H1 (cell line): ENCODE measurements around the gene VSIG2. TPM values are rescaled to one million over a fixed set of nuclear protein-coding genes. Genes with fewer than 3 reads are reported as not detected.
A peak's percentile ranks its signal among the peaks of the same experiment; 100 is the strongest.

ENCODE experiments used
- CTCF ChIA-PET: fragments of 300-600 bp; sonication (Branson Sonifier 250); formaldehyde crosslinking; loops from one replicate; lab custom pipeline; 2021; ENCODE audit not compliant: partially characterized antibody; lab: Charles Lee
- POLR2A ChIA-PET: fragments of 300-600 bp; sonication (Branson Sonifier 250); formaldehyde crosslinking; loops from one replicate; lab custom pipeline; 2021; ENCODE audit warnings: inconsistent platforms; ENCODE audit not compliant: partially characterized antibody; lab: Charles Lee
- DNase-seq, 2 experiments: peaks; one replicate each; pipeline versions ENCODE4 v3.0.0 to v3.0.0-alpha.2; 2010 to 2022; ENCODE audit warnings: low spot score in 2 of 2, low read depth in 1 of 2, mixed read lengths in 1 of 2
- FAIRE-seq: peaks from 2 replicates; lab custom pipeline; 2011; peaks lifted over from hg19 to GRCh38; lab: Jason Lieb, UNC
- H2AFZ ChIP-seq: 2 replicates; pipeline ENCODE4 v1.8.1; 2012; ENCODE audit warnings: low read length, inconsistent platforms
- H2AK5ac ChIP-seq: 2 replicates; pipeline ENCODE4 v1.6.1; 2013; ENCODE audit warnings: low read depth, low read length
- H2BK120ac ChIP-seq: replicated peaks from 2 replicates; pipeline ENCODE3; 2013; ENCODE audit warnings: low read depth, low read length, inconsistent platforms
- H2BK12ac ChIP-seq: 2 replicates; pipeline ENCODE4 v1.6.1; 2013; ENCODE audit warnings: low read depth, low read length
- H2BK15ac ChIP-seq: 2 replicates; pipeline ENCODE4 v1.6.1; 2013; ENCODE audit warnings: low read length
- H2BK20ac ChIP-seq: 2 replicates; pipeline ENCODE4 v1.6.1; 2013; ENCODE audit warnings: low read length
- H2BK5ac ChIP-seq: 2 replicates; pipeline ENCODE4 v1.6.1; 2013; ENCODE audit warnings: low read depth, low read length
- H3K14ac ChIP-seq: 2 replicates; pipeline ENCODE4 v1.6.1; 2013; ENCODE audit warnings: inconsistent platforms; ENCODE audit not compliant: insufficient read length
- H3K18ac ChIP-seq: 2 replicates; pipeline ENCODE4 v1.6.1; 2013; ENCODE audit warnings: low read length; ENCODE audit errors: extremely low read depth
- H3K23ac ChIP-seq: 2 replicates; pipeline ENCODE4 v1.6.1; 2013; ENCODE audit warnings: inconsistent platforms; ENCODE audit not compliant: insufficient read length
- H3K23me2 ChIP-seq: 2 replicates; pipeline ENCODE4 v1.6.1; 2013; ENCODE audit warnings: low read depth, low read length
- H3K27ac ChIP-seq: 2 replicates; pipeline ENCODE4 v1.6.1; 2011; ENCODE audit warnings: low read depth, low read length, inconsistent platforms
- H3K27me3 ChIP-seq, 4 experiments: replicated peaks in 1 of 4; 1 replicate in 1 of 4; 2 replicates in 3 of 4; pipeline versions ENCODE4 v1.6.1 to v1.8.1; 2011 to 2013; ENCODE audit warnings: low read length in 3 of 4, mild to moderate bottlenecking in 3 of 4, inconsistent platforms in 2 of 4, mixed read lengths in 2 of 4, moderate library complexity in 1 of 4; ENCODE audit not compliant: control insufficient read depth in 3 of 4, insufficient read depth in 3 of 4; ENCODE audit errors: extremely low read depth in 1 of 4
- H3K36me3 ChIP-seq, 4 experiments: 2 replicates each; pipeline versions ENCODE4 v1.6.1 to v1.8.1; 2011 to 2013; ENCODE audit warnings: mild to moderate bottlenecking in 4 of 4, low read length in 3 of 4, moderate library complexity in 2 of 4, control low read depth in 1 of 4, inconsistent platforms in 1 of 4; ENCODE audit not compliant: insufficient read depth in 4 of 4, control insufficient read depth in 2 of 4
- H3K4ac ChIP-seq: replicated peaks from 2 replicates; pipeline ENCODE3; 2013; ENCODE audit warnings: low read length, low read depth, mixed read lengths, inconsistent platforms; ENCODE audit not compliant: insufficient read length
- H3K4me1 ChIP-seq, 4 experiments: replicated peaks in 1 of 4; 1 replicate in 1 of 4; 2 replicates in 3 of 4; pipeline versions ENCODE4 v1.6.1 to v1.8.1; 2011 to 2013; ENCODE audit warnings: low read length in 3 of 4, inconsistent platforms in 2 of 4, mixed read lengths in 1 of 4; ENCODE audit not compliant: insufficient read depth in 4 of 4, control insufficient read depth in 3 of 4
- H3K4me2 ChIP-seq, 2 experiments: 2 replicates each; pipeline versions ENCODE4 v1.6.1 to v1.8.1; 2011 to 2013; ENCODE audit warnings: low read depth in 2 of 2, low read length in 2 of 2, control low read depth in 1 of 2, inconsistent platforms in 1 of 2, mild to moderate bottlenecking in 1 of 2; ENCODE audit not compliant: insufficient read depth in 1 of 2
- H3K4me3 ChIP-seq, 4 experiments: fragments of 200-600, 300-600 bp in 1 of 4; sonication (generic), shearing (Covaris generic), sonication (Bioruptor Twin) in 1 of 4; 2 replicates each; pipeline versions ENCODE4 v1.5.1 to v1.8.1; 2011 to 2016; ENCODE audit warnings: low read length in 4 of 4, low read depth in 3 of 4, control low read depth in 2 of 4, inconsistent platforms in 2 of 4, mild to moderate bottlenecking in 2 of 4, mixed read lengths in 1 of 4, moderate library complexity in 1 of 4; ENCODE audit not compliant: insufficient read depth in 2 of 4; ENCODE audit errors: extremely low read depth in 1 of 4
- H3K56ac ChIP-seq: replicated peaks from 2 replicates; pipeline ENCODE3; 2013; ENCODE audit warnings: low read depth, mild to moderate bottlenecking, mixed read lengths, low read length, inconsistent platforms; ENCODE audit not compliant: insufficient read length
- H3K79me1 ChIP-seq: 2 replicates; pipeline ENCODE4 v1.6.1; 2013; ENCODE audit warnings: low read depth, low read length, control low read depth
- H3K79me2 ChIP-seq, 2 experiments: 2 replicates each; pipeline versions ENCODE4 v1.6.1 to v1.8.1; 2012 to 2013; ENCODE audit warnings: low read length in 2 of 2, mild to moderate bottlenecking in 2 of 2, inconsistent platforms in 1 of 2; ENCODE audit not compliant: insufficient read depth in 2 of 2, control insufficient read depth in 1 of 2
- H3K9ac ChIP-seq, 4 experiments: replicated peaks in 1 of 4; 1 replicate in 1 of 4; 2 replicates in 3 of 4; pipeline versions ENCODE4 v1.6.1 to v1.8.1; 2011 to 2013; ENCODE audit warnings: low read depth in 3 of 4, low read length in 3 of 4, control low read depth in 2 of 4, mild to moderate bottlenecking in 2 of 4, moderate library complexity in 2 of 4, inconsistent platforms in 1 of 4; ENCODE audit errors: extremely low read depth in 1 of 4
- H3K9me3 ChIP-seq, 2 experiments: 2 replicates each; pipeline versions ENCODE4 v1.6.1 to v1.8.1; 2012 to 2013; ENCODE audit warnings: mild to moderate bottlenecking in 2 of 2, moderate library complexity in 2 of 2, control low read depth in 1 of 2, inconsistent platforms in 1 of 2, low read depth in 1 of 2, low read length in 1 of 2, mixed read lengths in 1 of 2; ENCODE audit not compliant: insufficient read depth in 2 of 2
- H4K20me1 ChIP-seq, 2 experiments: replicated peaks in 1 of 2; 2 replicates each; pipeline versions ENCODE3 to v1.8.1; 2011 to 2013; ENCODE audit warnings: inconsistent platforms in 2 of 2, low read length in 2 of 2, mild to moderate bottlenecking in 1 of 2; ENCODE audit not compliant: insufficient read depth in 2 of 2, control insufficient read depth in 1 of 2
- H4K5ac ChIP-seq: 2 replicates; pipeline ENCODE4 v1.6.1; 2013; ENCODE audit warnings: low read length, low read depth, mixed read lengths, inconsistent platforms; ENCODE audit not compliant: insufficient read length
- H4K8ac ChIP-seq: 2 replicates; pipeline ENCODE4 v1.8.0; 2013; ENCODE audit warnings: mild to moderate bottlenecking, moderate library complexity, low read length, inconsistent platforms; ENCODE audit not compliant: insufficient read depth; ENCODE audit errors: extremely low read depth
- H4K91ac ChIP-seq: replicated peaks from 2 replicates; pipeline ENCODE3; 2013; ENCODE audit warnings: low read length, mixed read lengths, inconsistent platforms; ENCODE audit not compliant: insufficient read length
- BCL11A ChIP-seq, 2 experiments: IDR thresholded peaks; one replicate each; pipeline ENCODE4 v1.6.1; 2011; ENCODE audit warnings: low read depth in 2 of 2, low read length in 2 of 2, mild to moderate bottlenecking in 2 of 2
- KDM4A ChIP-seq: IDR thresholded peaks from one replicate; pipeline ENCODE4 v1.7.1; 2012; ENCODE audit warnings: low read depth, mild to moderate bottlenecking, moderate library complexity, low read length, inconsistent platforms; ENCODE audit not compliant: severe bottlenecking
- NANOG ChIP-seq: IDR thresholded peaks from 2 replicates; pipeline ENCODE4 v1.6.1; 2011; ENCODE audit warnings: low read length, low read depth, mild to moderate bottlenecking, inconsistent platforms; ENCODE audit not compliant: insufficient read depth, poor library complexity, severe bottlenecking
- NRF1 ChIP-seq: IDR thresholded peaks from 2 replicates; pipeline ENCODE4 v1.6.1; 2011; ENCODE audit warnings: mild to moderate bottlenecking, low read depth, low read length, improper control_type of control experiment
- RFX5 ChIP-seq: IDR thresholded peaks from 2 replicates; pipeline ENCODE4 v1.6.1; 2011; ENCODE audit warnings: low read depth, low read length, improper control_type of control experiment, borderline replicate concordance
- SP2 ChIP-seq: IDR thresholded peaks from 2 replicates; pipeline ENCODE4 v1.6.1; 2012; ENCODE audit warnings: mild to moderate bottlenecking, low read length, inconsistent platforms
- SUZ12 ChIP-seq: fragments of 200-600 bp; sonication (generic); IDR thresholded peaks from 2 replicates; pipeline ENCODE4 v1.6.1; 2012; ENCODE audit warnings: mild to moderate bottlenecking, inconsistent platforms, low read length, moderate library complexity, mixed read lengths
- TCF12 ChIP-seq: IDR thresholded peaks from 2 replicates; pipeline ENCODE4 v1.6.1; 2011; ENCODE audit warnings: low read depth, mild to moderate bottlenecking, low read length
- USF2 ChIP-seq: IDR thresholded peaks from 2 replicates; pipeline ENCODE4 v1.6.1; 2011; ENCODE audit warnings: low read length, improper control_type of control experiment
- YY1 ChIP-seq: IDR thresholded peaks from 2 replicates; pipeline ENCODE4 v1.6.1; 2011; ENCODE audit warnings: low read depth, mild to moderate bottlenecking, low read length
- WGBS, 2 experiments: shearing (Covaris generic) in 1 of 2; methylation state at CpG; one replicate each; pipeline versions ENCODE4 v1.1.6 to v1.1.7; 2013 to 2015; ENCODE audit warnings: low lambda C conversion rate in 2 of 2, mixed read lengths in 2 of 2, inconsistent platforms in 1 of 2, low coverage in 1 of 2, missing lambda C conversion rate in 1 of 2; ENCODE audit not compliant: insufficient replicate concordance in 2 of 2, insufficient coverage in 1 of 2, insufficient read length in 1 of 2; ENCODE audit errors: extremely low coverage in 1 of 2, missing lambda C conversion rate in 1 of 2; 5-methylcytosine and 5-hydroxymethylcytosine counted together
- polyA plus RNA-seq, 7 experiments: library from polyadenylated mRNA; depleted of rRNA in 3 of 7; stranded (reverse) in 5 of 7; unstranded in 2 of 7; fragments of >200 nt in 5 of 7; fragments of 200-250 nt in 2 of 7; gene quantifications; 1 replicate in 5 of 7; 2 replicates in 1 of 7; 4 replicates in 1 of 7; pipeline versions ENCODE4 v1.2.1 to v1.2.3, GENCODE V29; 2011 to 2013; ENCODE audit warnings: missing spikeins in 2 of 7, mixed read lengths in 2 of 7
- total RNA-seq: library from RNA; stranded (reverse); fragmentation: NEBNext Ultra II Directional; extraction: Animal tissue kit (Norgen Biotek cat#: 25700); gene quantifications from 2 replicates; pipeline ENCODE4 v1.2.1, GENCODE V29; 2021

VSIG2 gene
- total and polyA plus RNA-seq, 2 of the 8 experiments (the other 6 are each of a cell fraction or from before 2014, with no cell fraction given): 0.18 TPM; not detected in 1

GRCh38 chr11:124748100-124748418 is 4.0 kb downstream of the VSIG2 start:
- Histone ChIP-seq H3K79me1 (no peaks in the 10 kb centered on the region), H3K56ac (no peak overlapping the region), H2BK5ac (no peak overlapping the region), H3K14ac (no peak overlapping the region), H4K5ac (no peak overlapping the region), H3K9ac (no peak overlapping the region), H3K4ac (no peak overlapping the region), H3K9me3 (no peaks in the 10 kb centered on the region), H2AFZ (no peak overlapping the region), H3K36me3 (no peaks in the 10 kb centered on the region), H2BK120ac (no peak overlapping the region), H2BK12ac (no peak overlapping the region), H3K23me2 (peaks cover 11% of the 10 kb centered on the region; the same call in 1 of the 2 replicates), H3K23ac (no peak overlapping the region), H4K91ac (no peak overlapping the region), H4K20me1 (peaks cover 6 to 24% of the 10 kb centered on the region in 2 experiments), H4K8ac (no peak overlapping the region), H3K27ac (no peak overlapping the region), H3K79me2 (no peaks in the 10 kb centered on the region), H3K4me3 (no peak overlapping the region), H3K4me1 (peaks cover 0 to 31% (median 17%) of the 10 kb centered on the region in 4 experiments; a peak in 6 of 7 replicates), H2BK15ac (peak overlapping the region; percentile 31; the same call in 1 of the 2 replicates), H3K4me2 (no peak overlapping the region; a peak in 1 of 4 replicates), H3K18ac (no peak overlapping the region), H3K27me3 (peaks cover 91 to 99% (median 97%) of the 10 kb centered on the region in 4 experiments), H2BK20ac (no peak overlapping the region), H2AK5ac (no peak overlapping the region)
- no peak for FAIRE-seq
- 51% methylated on average over 7 of the region's 7 CpGs; no CpG with 5 or more reads in 1 of the 2 experiments for WGBS, 2 experiments
- POLR2A ChIA-PET: interaction anchor here (0.9 to 3.0 kb wide), 4 partner anchors 9 to 75 kb away, joined by 4 to 9 read pairs (median 6); partner anchors contain the start of genes SIAE and SPA17
- DNase-seq: no peak
- CTCF ChIA-PET: interaction anchor here (0.9 to 28.0 kb wide), 8 partner anchors 9 to 119 kb away, joined by 3 to 382 read pairs (median 8); partner anchors contain the start of genes ESAM, NRGN and VSIG2
- TF ChIP-seq USF2 (no peak), SUZ12 (peak; percentile 82; the same call in 1 of the 2 replicates), TCF12 (no peak), SP2 (no peak), NANOG (no peak), RFX5 (no peak), YY1 (no peak), BCL11A (IDR thresholded peaks at IDR 0.05; ENCODE audit: low read depth in 2 of 2, low read length in 2 of 2) (no peak), KDM4A (no peak), NRF1 (no peak)
